HFF-Myc (cell line): Measurements from ENCODE around the gene FOXS1.

Experiments
- DNase-seq: peaks from one replicate; pipeline ENCODE4 v3.0.0-alpha.2; 2011; ENCODE audit warnings: low read depth; ENCODE audit errors: extremely low read depth
- H3K4me3 ChIP-seq: replicated peaks from 2 replicates; pipeline ENCODE4 v1.5.1; 2011; ENCODE audit warnings: low read depth, mild to moderate bottlenecking, control low read depth, low read length
- CTCF ChIP-seq: IDR thresholded peaks from 2 replicates; pipeline ENCODE4 v1.5.1; 2012; ENCODE audit warnings: mild to moderate bottlenecking, low read depth, low read length, control low read depth; ENCODE audit errors: missing control alignments

The FOXS1 gene

GRCh38 chr20:31846793-31847138 is 1.4 kb upstream of the FOXS1 start:
- no peak for TF ChIP-seq CTCF

GRCh38 chr20:31844737-31845299 is 586 bp downstream of the FOXS1 start:
- TF ChIP-seq CTCF, result no peak
- no peak for DNase-seq
- no peak overlapping the region for H3K4me3 ChIP-seq

More at GRCh38 chr20:31846793-31847138, 1.4 kb upstream of the FOXS1 start:
- DNase-seq, result no peak
- no peak overlapping the region for H3K4me3 ChIP-seq

GRCh38 chr20:31843881-31844280 is 1.5 kb downstream of the FOXS1 start:
- DNase-seq, result no peak
- TF ChIP-seq CTCF, result no peak
- H3K4me3 ChIP-seq, result no peak overlapping the region

- no peak overlapping the region for H3K4me3 ChIP-seq
- TF ChIP-seq CTCF, result no peak
- DNase-seq, result no peak
Measured at GRCh38 chr20:31843288-31843687, 2.1 kb downstream of the FOXS1 start.

GRCh38 chr20:31842471-31843157 is 2.8 kb downstream of the FOXS1 start:
- no peak for TF ChIP-seq CTCF
- no peak overlapping the region for H3K4me3 ChIP-seq
- DNase-seq, result no peak

GRCh38 chr20:31841928-31842327 is 3.5 kb downstream of the FOXS1 start:
- H3K4me3 ChIP-seq, result no peak overlapping the region
- DNase-seq, result no peak
- no peak for TF ChIP-seq CTCF
